Skeletal muscle satellite cell (primary cell): ENCODE data around the gene MRPL27.

ENCODE experiments used
- H3K27me3 ChIP-seq: 2 replicates; pipeline ENCODE4 v1.7.0; 2013; ENCODE audit warnings: low read length; ENCODE audit not compliant: control insufficient read depth, insufficient read depth
- H3K36me3 ChIP-seq: 2 replicates; pipeline ENCODE4 v1.7.0; 2013; ENCODE audit warnings: mild to moderate bottlenecking, control low read depth, low read length; ENCODE audit not compliant: insufficient read depth
- H3K4me1 ChIP-seq: 2 replicates; pipeline ENCODE4 v1.7.0; 2013; ENCODE audit warnings: low read length; ENCODE audit not compliant: control insufficient read depth, insufficient read depth
- H3K4me2 ChIP-seq: 2 replicates; pipeline ENCODE4 v1.7.0; 2013; ENCODE audit warnings: mild to moderate bottlenecking, low read length
- H3K4me3 ChIP-seq: 2 replicates; pipeline ENCODE4 v1.7.0; 2013; ENCODE audit warnings: low read length
- H3K9ac ChIP-seq: 2 replicates; pipeline ENCODE4 v1.7.0; 2013; ENCODE audit warnings: mild to moderate bottlenecking, low read depth, low read length, moderate library complexity
- H3K9me3 ChIP-seq: replicated peaks from 2 replicates; pipeline ENCODE4 v1.7.0; 2013; ENCODE audit warnings: mild to moderate bottlenecking, control low read depth, low read length

The MRPL27 gene

DNA sequence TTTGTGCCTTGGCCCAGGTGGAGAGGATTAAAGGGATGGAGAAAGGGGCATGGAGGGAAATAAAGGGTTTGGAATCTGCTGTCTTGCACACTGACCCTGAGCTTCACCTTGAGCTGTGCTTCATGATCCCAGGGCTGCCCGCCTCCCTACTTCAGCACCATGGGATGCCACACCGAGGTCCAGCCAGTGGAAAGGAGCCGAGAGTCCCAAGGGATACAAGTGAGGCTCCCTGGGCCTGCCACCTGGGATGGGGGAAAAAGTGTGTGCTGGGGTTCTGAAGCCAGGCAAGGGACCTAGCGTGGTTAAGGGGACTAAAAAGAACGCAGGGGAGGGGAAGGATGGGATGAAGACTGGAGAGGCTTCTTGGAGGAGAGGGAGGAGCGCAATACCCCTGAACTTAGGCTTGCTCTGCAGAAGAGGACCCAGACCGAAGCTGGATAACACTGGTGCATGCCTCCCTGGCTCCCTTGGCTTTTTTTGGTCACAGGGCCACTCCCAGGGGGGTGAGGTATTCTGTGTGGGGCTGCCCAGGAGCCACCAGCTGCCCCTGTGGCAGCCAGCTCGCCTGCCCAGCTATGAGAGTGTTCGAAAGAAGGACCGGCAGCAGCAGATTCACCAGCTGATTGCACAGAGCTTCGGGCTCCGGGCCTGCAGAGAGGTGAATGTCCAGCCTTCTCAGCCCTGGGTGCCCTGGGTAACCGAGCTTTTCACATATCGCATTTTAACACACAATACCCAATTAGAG is 7.2 kb downstream of the MRPL27 start:
- no peak overlapping the region for H3K4me2 ChIP-seq
- H3K4me1 ChIP-seq = peaks cover 5% of the 10 kb centered on the region
- H3K4me3 ChIP-seq = no peak overlapping the region
- peaks cover 54% of the 10 kb centered on the region for H3K36me3 ChIP-seq
- no peaks in the 10 kb centered on the region for H3K9me3 ChIP-seq
- no peak overlapping the region for H3K9ac ChIP-seq
- H3K27me3 ChIP-seq = no peaks in the 10 kb centered on the region

DNA sequence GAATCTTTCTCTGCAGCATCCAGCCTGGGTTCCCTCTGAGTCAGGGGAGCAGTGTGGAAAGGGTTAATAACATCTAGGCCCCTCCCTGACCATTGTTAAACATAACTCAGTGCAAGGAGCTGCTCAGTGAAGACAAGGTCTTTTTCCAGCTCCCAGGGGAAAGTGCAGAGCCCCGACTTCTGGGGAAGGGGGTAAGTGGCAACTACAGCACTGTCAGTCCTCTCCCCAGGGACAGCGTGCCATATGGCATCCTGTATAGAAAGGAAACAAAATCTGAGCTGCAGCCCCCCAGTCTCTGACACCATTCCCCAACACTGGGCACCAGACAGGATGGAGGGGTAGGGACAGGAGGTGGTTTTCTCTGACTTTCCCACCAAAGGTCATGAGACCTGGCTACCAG is 7.8 kb downstream of the MRPL27 start:
- H3K36me3 ChIP-seq = peaks cover 51% of the 10 kb centered on the region
- H3K9ac ChIP-seq = no peak overlapping the region
- H3K4me2 ChIP-seq = no peak overlapping the region
- no peaks in the 10 kb centered on the region for H3K27me3 ChIP-seq
- H3K4me3 ChIP-seq = no peak overlapping the region
- H3K4me1 ChIP-seq = peaks cover 5% of the 10 kb centered on the region
- no peaks in the 10 kb centered on the region for H3K9me3 ChIP-seq

DNA sequence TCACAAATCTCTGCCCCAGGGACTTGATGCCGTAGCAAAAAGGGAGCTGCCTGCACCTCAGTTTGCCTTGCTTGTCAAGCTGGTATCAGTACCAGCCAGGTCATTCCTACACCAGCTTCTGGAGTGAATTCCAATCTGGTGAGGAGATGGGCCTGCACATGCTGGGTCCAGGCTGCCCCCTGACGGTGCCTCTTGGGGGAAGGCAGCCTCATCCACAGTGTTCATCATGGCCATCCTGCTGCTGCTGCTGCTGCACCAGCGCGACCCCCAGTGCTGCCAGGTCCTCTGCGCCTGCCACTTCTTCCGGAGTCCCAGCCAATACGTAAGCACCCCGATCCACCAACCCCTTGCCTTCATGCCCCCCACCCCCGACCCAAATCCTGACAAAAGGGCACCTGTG is 8.3 kb downstream of the MRPL27 start:
- H3K36me3 ChIP-seq = peaks cover 51% of the 10 kb centered on the region
- H3K4me1 ChIP-seq = peaks cover 5% of the 10 kb centered on the region
- no peaks in the 10 kb centered on the region for H3K27me3 ChIP-seq

DNA sequence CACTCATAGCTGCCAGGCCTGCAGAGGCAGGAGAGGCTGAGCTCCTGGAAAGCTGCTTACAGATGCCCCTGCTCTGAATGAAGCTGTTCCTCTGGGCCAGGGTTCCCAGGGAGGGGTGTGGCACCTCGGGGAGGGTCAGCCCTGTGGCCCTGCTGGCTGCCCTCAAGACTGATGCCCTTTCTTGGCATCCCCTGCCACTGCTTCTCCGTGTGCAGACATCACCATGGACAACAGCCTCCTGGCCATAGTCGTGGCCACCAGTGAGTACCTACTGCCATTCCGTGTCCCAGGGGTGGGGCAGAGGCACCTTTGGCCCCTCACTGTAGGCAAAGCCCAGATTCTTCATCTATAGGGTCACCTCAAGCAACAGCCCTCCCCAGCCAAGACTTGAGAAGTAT is 8.9 kb downstream of the MRPL27 start:
- Histone ChIP-seq H3K4me1 (peaks cover 5% of the 10 kb centered on the region), H3K27me3 (no peaks in the 10 kb centered on the region), H3K4me3 (no peak overlapping the region), H3K9ac (no peak overlapping the region), H3K9me3 (no peaks in the 10 kb centered on the region), H3K4me2 (no peak overlapping the region), H3K36me3 (peaks cover 51% of the 10 kb centered on the region)

More for the DNA sequence above, 8.3 kb downstream of the MRPL27 start:
- Histone ChIP-seq H3K9me3 (no peaks in the 10 kb centered on the region), H3K4me2 (no peak overlapping the region), H3K9ac (no peak overlapping the region), H3K4me3 (no peak overlapping the region)

DNA sequence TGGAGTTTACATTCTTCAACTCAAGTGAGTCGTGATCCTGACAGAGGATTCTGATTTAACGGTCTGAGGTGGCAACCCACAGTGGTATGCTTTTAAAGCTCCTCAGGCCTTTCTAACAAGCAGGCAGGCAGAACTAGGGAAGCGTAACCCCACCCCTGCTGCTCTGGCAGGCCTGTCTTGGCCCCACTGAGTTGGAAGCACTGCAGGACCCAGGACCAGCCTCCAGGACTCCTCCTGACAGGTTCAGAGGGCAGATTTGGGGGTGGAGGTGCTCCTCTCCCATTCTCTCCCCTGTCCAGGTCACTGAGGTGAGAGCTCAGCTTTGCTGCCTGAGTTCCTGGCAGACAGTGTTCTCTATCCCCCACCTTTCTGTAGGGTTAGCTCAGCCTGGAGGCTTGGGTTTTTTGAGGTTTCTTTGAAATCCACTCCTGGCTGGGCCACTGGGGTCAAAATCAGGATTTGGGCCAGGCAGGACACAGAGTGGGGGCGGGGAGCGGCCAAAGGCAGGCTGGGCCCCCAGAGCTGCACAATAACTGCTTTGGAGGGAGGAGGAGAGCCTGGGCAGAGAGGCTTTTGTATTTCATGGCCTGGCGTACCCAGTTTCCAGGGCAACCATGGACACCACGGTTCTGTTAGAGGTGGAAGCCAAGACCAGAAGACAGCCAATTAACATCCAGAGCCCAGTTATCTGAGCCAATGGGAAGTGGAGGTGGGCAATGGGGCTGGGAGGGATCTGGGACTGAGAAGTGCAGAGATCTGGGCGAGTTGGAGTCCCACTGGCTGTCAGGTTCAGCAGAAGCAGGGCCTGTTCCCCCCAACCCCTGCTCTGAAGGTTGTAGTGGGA is 9.5 kb downstream of the MRPL27 start:
- Histone ChIP-seq H3K9me3 (no peaks in the 10 kb centered on the region), H3K27me3 (no peaks in the 10 kb centered on the region), H3K4me2 (no peak overlapping the region), H3K4me1 (peaks cover 5% of the 10 kb centered on the region), H3K4me3 (no peak overlapping the region), H3K36me3 (peaks cover 51% of the 10 kb centered on the region), H3K9ac (no peak overlapping the region)

DNA sequence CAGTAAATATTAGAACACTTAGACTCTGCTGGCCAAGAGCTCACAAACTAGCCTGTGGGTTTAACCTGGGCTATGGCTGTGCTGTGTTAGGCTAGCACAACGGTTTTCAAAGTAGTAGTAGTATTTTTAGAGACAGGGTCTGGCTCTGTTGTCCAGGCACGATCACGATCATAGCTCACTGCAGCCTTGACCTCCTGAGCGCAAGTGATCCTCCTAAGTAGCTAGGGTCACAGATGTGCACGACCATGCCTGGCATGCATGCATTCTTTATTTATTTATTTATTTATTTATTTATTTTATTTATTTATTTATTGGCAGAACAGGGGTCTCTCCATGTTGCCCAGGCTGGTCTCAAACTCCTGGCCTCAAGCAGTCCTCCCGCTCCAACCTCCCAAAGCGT is 10.3 kb downstream of the MRPL27 start:
- H3K4me3 ChIP-seq = no peak overlapping the region
- H3K36me3 ChIP-seq = peaks cover 50% of the 10 kb centered on the region
- H3K27me3 ChIP-seq = no peaks in the 10 kb centered on the region
- H3K9ac ChIP-seq = no peak overlapping the region
- H3K9me3 ChIP-seq = no peaks in the 10 kb centered on the region
- H3K4me1 ChIP-seq = peaks cover 5% of the 10 kb centered on the region
- no peak overlapping the region for H3K4me2 ChIP-seq

DNA sequence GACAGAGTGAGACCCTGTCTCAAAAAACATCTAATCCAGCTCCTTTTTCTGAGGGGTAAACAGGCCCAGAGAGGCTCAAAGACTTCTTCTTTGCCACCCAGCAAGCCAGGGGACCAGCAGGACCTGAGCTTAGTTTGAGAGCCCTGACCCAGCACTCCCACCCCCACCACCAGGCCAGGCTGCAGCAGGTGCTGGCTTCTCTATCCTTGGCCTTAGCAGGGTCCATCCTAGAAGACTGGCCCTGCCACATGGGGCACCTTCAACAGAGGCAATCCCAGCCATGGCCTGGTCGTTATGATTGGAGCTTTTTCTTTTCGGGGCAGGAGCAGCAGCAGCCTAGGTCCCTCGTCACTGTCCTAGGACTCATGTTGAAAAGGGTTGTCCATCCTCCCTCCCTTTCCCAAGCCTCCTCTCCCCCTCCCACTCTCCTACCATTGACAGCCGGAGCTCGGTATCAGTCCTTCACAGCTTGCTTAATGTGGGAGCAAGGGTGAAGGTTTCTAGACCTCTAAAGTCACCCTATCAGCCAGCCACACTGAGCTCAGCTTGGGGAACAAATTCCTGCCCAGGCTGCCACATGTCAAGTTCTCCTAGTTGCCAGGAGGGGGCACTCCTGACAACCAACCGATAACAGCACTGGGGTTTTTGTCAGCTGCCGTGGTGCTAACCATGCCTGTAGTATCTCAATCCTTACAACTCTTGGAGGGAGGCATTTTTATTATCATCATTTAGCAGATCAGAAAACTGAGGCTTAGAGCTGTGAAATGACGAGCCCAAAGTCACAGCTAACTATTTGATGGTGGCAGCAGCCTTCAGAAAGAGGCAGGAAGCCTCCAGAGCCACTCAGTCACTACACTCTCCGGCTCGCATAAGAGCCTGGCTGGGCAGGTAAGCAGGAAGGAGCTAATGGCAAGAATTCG is 11.2 kb downstream of the MRPL27 start:
- H3K4me1 ChIP-seq = peaks cover 5% of the 10 kb centered on the region
- no peaks in the 10 kb centered on the region for H3K27me3 ChIP-seq
- no peak overlapping the region for H3K4me2 ChIP-seq
- H3K9me3 ChIP-seq = no peaks in the 10 kb centered on the region
- no peak overlapping the region for H3K9ac ChIP-seq
- H3K36me3 ChIP-seq = peaks cover 47% of the 10 kb centered on the region
- no peak overlapping the region for H3K4me3 ChIP-seq

DNA sequence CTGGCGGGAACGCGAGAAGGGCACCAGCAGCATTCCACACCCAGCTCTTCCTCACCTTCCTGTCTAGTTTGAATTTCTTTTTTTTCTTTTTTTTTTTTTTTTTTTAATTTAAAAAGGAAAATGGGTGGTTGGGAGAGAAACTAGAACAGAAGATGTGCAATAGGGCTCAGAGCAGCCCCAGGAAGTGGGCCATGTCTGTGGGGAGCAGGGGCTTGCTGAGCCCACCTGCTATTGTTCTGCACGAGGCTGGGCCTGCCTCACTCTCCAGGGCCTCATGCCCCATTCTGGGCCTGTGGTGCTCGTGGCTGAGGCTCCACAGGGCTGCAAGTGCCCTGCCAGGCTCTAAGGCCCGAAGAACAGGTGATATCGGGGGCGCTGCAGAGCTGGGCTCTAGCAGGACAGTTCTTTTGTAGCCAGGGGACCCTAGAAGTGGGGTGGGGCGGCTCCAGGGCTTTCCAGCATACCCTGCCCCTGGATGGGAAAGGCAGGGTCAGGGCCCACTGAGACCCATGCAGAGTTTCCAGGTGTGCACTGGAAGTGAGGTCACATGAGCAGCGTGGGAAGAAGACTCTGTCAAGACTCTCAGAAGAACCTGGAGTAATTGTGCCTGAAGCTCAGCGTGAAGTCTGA is 12.4 kb downstream of the MRPL27 start:
- Histone ChIP-seq H3K9me3 (no peaks in the 10 kb centered on the region), H3K4me1 (peaks cover 5% of the 10 kb centered on the region), H3K4me2 (no peak overlapping the region), H3K27me3 (no peaks in the 10 kb centered on the region), H3K36me3 (peaks cover 50% of the 10 kb centered on the region), H3K9ac (no peak overlapping the region), H3K4me3 (no peak overlapping the region)

DNA sequence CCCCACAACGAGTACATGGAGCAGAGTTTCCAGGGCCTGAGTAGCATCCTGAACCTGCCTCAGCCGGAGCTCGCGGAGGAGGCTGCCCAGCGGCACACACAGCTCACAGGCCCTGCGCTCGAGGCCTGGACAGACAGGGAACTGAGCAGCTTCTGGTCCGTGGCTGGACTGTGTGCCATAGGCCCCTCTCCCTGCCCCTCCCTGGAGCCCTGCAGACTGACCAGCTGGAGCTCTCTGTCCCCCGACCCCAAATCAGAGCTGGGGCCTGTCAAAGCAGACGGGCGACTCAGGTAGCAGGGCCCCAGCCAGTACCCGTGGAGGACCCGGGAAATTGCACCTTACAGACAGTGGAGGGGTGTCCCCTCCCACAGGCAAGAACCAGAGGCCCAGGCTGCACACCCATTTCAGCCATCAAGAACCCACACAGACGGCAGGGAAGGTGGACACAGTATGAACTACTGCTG is 13.0 kb downstream of the MRPL27 start:
- Histone ChIP-seq H3K4me3 (no peak overlapping the region), H3K27me3 (no peaks in the 10 kb centered on the region), H3K4me1 (peaks cover 5% of the 10 kb centered on the region), H3K4me2 (no peak overlapping the region), H3K9ac (no peak overlapping the region), H3K36me3 (peaks cover 50% of the 10 kb centered on the region), H3K9me3 (no peaks in the 10 kb centered on the region)

DNA sequence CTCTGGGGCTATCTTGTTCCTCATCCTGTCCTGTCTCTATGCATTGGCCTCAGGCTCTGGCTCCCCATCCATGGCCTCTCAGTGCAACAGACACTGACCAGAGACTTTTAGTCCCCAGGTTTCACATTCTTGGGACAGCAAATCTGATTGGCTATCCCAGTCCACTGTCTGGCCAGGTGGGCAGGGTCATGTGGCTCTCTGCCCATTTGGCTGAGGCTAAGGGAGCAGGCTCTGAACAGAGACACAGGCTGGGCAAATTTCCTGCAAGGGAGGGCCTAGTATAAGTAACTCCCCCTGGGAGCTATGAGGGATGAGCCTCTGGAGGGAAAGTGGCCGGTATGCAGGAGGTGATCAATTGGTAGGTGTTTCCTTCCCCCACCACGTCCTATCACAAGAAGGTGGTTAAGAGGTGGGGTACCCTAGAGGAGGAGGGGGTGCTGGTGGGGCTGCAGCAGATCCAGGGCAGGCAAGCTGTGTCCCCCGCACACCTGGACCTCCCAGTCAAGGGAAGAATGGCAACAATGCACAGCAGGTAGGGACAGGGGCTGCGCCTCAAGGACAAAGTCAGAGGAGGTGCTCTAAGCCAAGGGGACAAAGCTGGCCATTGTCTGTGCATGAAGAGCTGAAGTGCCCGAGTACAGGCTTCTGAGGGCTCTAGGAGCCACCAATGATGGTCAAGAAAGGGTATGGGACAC is 13.8 kb downstream of the MRPL27 start:
- Histone ChIP-seq H3K4me1 (peaks cover 5% of the 10 kb centered on the region), H3K9ac (no peak overlapping the region), H3K9me3 (no peaks in the 10 kb centered on the region), H3K36me3 (peaks cover 54% of the 10 kb centered on the region), H3K27me3 (no peaks in the 10 kb centered on the region), H3K4me3 (no peak overlapping the region), H3K4me2 (no peak overlapping the region)
